SU-DHL-6 (cell line): ENCODE measurements around the gene ARPC5.

Source experiments
- H2AFZ ChIP-seq: fragments of 200-600 bp; sonication (generic); 2 replicates; pipeline ENCODE4 v1.6.1; 2014; ENCODE audit warnings: low read depth, mild to moderate bottlenecking, moderate library complexity, mixed read lengths, antibody characterized with exemption, low read length; ENCODE audit not compliant: severe bottlenecking
- H3F3A ChIP-seq: fragments of 200-600 bp; shearing (Covaris generic); 2 replicates; pipeline ENCODE4 v1.6.0; 2016; ENCODE audit warnings: antibody characterized with exemption, mild to moderate bottlenecking; ENCODE audit not compliant: insufficient read depth
- H3K27ac ChIP-seq: fragments of 200-600 bp; sonication (generic); 2 replicates; pipeline ENCODE4 v1.5.1; 2016; ENCODE audit warnings: low read depth, mild to moderate bottlenecking, low read length, moderate library complexity, mixed read lengths
- H3K27me3 ChIP-seq: fragments of 200-600 bp; sonication (generic), shearing (Covaris generic); 2 replicates; pipeline ENCODE4 v1.6.0; 2014; ENCODE audit warnings: mild to moderate bottlenecking, low read length
- H3K36me3 ChIP-seq: fragments of 200-600 bp; sonication (generic); 2 replicates; pipeline ENCODE4 v1.6.1; 2014; ENCODE audit warnings: mild to moderate bottlenecking, low read length, mixed read lengths
- H3K4me2 ChIP-seq: fragments of 300-600, 200-600 bp; shearing (Covaris generic), sonication (generic); 2 replicates; pipeline ENCODE4 v1.6.0; 2014; ENCODE audit warnings: low read length, low read depth, mild to moderate bottlenecking; ENCODE audit not compliant: poor library complexity, severe bottlenecking
- H3K4me3 ChIP-seq: fragments of 200-600 bp; sonication (generic); 2 replicates; pipeline ENCODE4 v1.5.1; 2014; ENCODE audit warnings: antibody characterized with exemption, low read length, mild to moderate bottlenecking, mixed read lengths; ENCODE audit not compliant: insufficient read depth, poor library complexity, severe bottlenecking
- H3K79me2 ChIP-seq: fragments of 200-600 bp; sonication (generic); 2 replicates; pipeline ENCODE4 v1.6.1; 2014; ENCODE audit warnings: mild to moderate bottlenecking, low read length, moderate library complexity; ENCODE audit not compliant: insufficient read depth
- H3K9ac ChIP-seq: fragments of 200-600 bp; sonication (generic); 2 replicates; pipeline ENCODE4 v1.7.0; 2014; ENCODE audit warnings: mild to moderate bottlenecking, low read length
- H3K9me2 ChIP-seq: fragments of 200-600 bp; sonication (generic); replicated peaks from 2 replicates; pipeline ENCODE4 v1.6.1; 2014; ENCODE audit warnings: low read length; ENCODE audit not compliant: insufficient read depth
- H3K9me3 ChIP-seq: fragments of 200-600 bp; sonication (generic); 2 replicates; pipeline ENCODE4 v1.6.1; 2014; ENCODE audit warnings: low read length, mixed read lengths; ENCODE audit not compliant: insufficient read depth
- H4K20me1 ChIP-seq: fragments of 200-600 bp; sonication (generic); 2 replicates; pipeline ENCODE4 v1.6.1; 2014; ENCODE audit warnings: low read depth, mild to moderate bottlenecking, antibody characterized with exemption, low read length, moderate library complexity, mixed read lengths
- EZH2phosphoT487 ChIP-seq: fragments of 200-600 bp; sonication (generic), shearing (Covaris generic); conservative IDR thresholded peaks from 2 replicates; pipeline ENCODE4 v1.6.1; 2018; ENCODE audit warnings: mild to moderate bottlenecking, antibody characterized with exemption, low read length, moderate library complexity, mixed read lengths
- TF ChIP-seq, protein P1 (sequence below): fragments of 200-600 bp; sonication (generic); IDR thresholded peaks from one replicate; pipeline ENCODE4 v1.5.1; 2017; ENCODE audit warnings: antibody characterized with exemption, mild to moderate bottlenecking, low read length, moderate library complexity; ENCODE audit not compliant: insufficient read depth, poor library complexity, severe bottlenecking

Gene ARPC5

DNA sequence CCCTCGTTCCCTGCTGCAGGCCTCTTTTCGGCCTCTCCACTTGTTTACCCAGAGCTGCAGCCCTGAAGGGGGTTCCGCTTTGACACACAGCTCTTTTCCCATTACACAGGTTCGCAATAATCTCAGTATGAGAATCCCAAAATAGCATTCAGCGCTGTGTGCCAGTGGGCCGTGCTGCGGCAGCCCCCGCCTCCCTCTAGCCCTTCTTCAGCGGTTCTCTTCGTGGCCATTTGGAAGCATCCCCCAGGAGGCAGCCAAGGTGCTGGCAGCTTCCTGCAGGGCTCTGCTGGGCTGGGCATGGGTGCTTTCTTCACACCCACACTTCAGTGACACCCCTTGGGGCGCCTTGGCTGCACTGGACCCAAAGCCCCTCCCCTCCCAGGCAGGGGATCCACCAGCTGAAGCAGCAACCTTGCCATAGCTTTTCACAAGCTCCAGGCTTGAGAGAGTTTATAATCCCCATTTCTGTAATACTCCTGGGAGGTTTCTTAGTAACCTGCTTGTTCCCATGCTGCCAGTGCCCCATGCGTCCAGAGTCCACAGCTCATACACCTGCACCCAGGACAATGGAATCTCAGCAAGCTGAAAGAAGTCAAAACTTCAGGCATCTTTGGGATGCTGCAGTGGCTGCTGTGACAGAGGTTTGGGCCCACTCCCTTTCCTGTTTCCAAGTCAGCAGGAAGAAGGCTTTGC lies 53.4 kb downstream of the ARPC5 start:
- Histone ChIP-seq H2AFZ (no peak overlapping the region), H3K9me3 (no peaks in the 10 kb centered on the region), H3F3A (no peaks in the 10 kb centered on the region)

GRCh38 chr1:183580281-183580682 lies 55.3 kb downstream of the ARPC5 start:
- H3K9me2 ChIP-seq: no peaks in the 10 kb centered on the region
- H3K9me3 ChIP-seq: no peaks in the 10 kb centered on the region
- H3K27me3 ChIP-seq: no peaks in the 10 kb centered on the region
- no peak overlapping the region for H3K4me3 ChIP-seq
- H3K9ac ChIP-seq: no peak overlapping the region
- H3F3A ChIP-seq: no peaks in the 10 kb centered on the region
- no peaks in the 10 kb centered on the region for H3K36me3 ChIP-seq
- H3K4me2 ChIP-seq: no peak overlapping the region
- H2AFZ ChIP-seq: no peak overlapping the region
- TF ChIP-seq, protein P1, sequence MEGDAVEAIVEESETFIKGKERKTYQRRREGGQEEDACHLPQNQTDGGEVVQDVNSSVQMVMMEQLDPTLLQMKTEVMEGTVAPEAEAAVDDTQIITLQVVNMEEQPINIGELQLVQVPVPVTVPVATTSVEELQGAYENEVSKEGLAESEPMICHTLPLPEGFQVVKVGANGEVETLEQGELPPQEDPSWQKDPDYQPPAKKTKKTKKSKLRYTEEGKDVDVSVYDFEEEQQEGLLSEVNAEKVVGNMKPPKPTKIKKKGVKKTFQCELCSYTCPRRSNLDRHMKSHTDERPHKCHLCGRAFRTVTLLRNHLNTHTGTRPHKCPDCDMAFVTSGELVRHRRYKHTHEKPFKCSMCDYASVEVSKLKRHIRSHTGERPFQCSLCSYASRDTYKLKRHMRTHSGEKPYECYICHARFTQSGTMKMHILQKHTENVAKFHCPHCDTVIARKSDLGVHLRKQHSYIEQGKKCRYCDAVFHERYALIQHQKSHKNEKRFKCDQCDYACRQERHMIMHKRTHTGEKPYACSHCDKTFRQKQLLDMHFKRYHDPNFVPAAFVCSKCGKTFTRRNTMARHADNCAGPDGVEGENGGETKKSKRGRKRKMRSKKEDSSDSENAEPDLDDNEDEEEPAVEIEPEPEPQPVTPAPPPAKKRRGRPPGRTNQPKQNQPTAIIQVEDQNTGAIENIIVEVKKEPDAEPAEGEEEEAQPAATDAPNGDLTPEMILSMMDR: no peak
- no peak for TF ChIP-seq EZH2phosphoT487
- no peaks in the 10 kb centered on the region for H3K79me2 ChIP-seq
- H3K27ac ChIP-seq: no peak overlapping the region
- no peaks in the 10 kb centered on the region for H4K20me1 ChIP-seq

More for the DNA sequence above, 53.4 kb downstream of the ARPC5 start:
- H3K4me2 ChIP-seq: no peak overlapping the region
- no peaks in the 10 kb centered on the region for H3K36me3 ChIP-seq
- no peaks in the 10 kb centered on the region for H3K27me3 ChIP-seq
- no peak overlapping the region for H3K4me3 ChIP-seq
- no peak overlapping the region for H3K9ac ChIP-seq
- no peak overlapping the region for H3K27ac ChIP-seq
- no peaks in the 10 kb centered on the region for H4K20me1 ChIP-seq
- no peaks in the 10 kb centered on the region for H3K79me2 ChIP-seq
- no peak for TF ChIP-seq EZH2phosphoT487
- TF ChIP-seq, protein P1: no peak
- no peaks in the 10 kb centered on the region for H3K9me2 ChIP-seq

- Histone ChIP-seq H3K4me2 (no peak overlapping the region), H3K9ac (no peak overlapping the region)
Observed at GRCh38 chr1:183578856-183579255, 56.7 kb downstream of the ARPC5 start.

DNA sequence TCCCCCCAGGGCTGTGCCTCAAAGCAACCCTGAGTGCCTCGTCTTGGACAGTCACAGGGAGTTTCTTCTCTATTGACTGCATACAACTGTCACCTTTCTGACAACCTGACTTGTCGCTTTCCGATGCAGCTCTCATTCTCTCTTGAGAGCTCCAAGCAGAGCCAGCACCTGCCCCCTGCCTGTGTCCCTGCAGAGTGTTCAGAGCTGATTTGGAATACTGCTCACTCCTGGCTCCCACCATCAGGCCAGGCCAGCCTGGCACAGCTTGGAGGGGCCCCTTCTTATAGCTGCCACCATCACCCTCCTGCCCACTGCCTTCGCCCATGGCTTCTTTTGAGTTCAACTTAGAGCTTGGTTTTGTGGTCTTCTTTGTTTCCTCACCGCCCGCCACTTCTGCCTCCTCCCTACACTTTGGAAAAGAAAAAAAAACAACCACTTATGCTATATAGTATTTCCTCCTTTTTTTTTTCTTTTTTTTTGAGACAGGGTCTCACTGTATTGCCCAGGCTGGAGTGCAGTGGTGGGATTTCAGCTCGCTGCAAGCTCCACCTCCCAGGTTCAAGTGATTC lies 57.6 kb downstream of the ARPC5 start:
- no peak overlapping the region for H3K4me2 ChIP-seq
- no peaks in the 10 kb centered on the region for H4K20me1 ChIP-seq
- H3K4me3 ChIP-seq: no peak overlapping the region
- H2AFZ ChIP-seq: no peak overlapping the region
- H3K9me3 ChIP-seq: no peaks in the 10 kb centered on the region
- no peaks in the 10 kb centered on the region for H3K36me3 ChIP-seq
- H3F3A ChIP-seq: no peaks in the 10 kb centered on the region
- H3K9me2 ChIP-seq: no peaks in the 10 kb centered on the region
- H3K27me3 ChIP-seq: no peaks in the 10 kb centered on the region
- H3K27ac ChIP-seq: no peak overlapping the region
- H3K9ac ChIP-seq: no peak overlapping the region
- TF ChIP-seq, protein P1: no peak
- no peak for TF ChIP-seq EZH2phosphoT487
- no peaks in the 10 kb centered on the region for H3K79me2 ChIP-seq

More at GRCh38 chr1:183578856-183579255, 56.7 kb downstream of the ARPC5 start:
- no peak overlapping the region for H3K27ac ChIP-seq
- H3K36me3 ChIP-seq: no peaks in the 10 kb centered on the region
- no peaks in the 10 kb centered on the region for H3F3A ChIP-seq
- no peaks in the 10 kb centered on the region for H3K9me3 ChIP-seq
- no peak for TF ChIP-seq EZH2phosphoT487
- H3K4me3 ChIP-seq: no peak overlapping the region
- H3K79me2 ChIP-seq: no peaks in the 10 kb centered on the region
- no peaks in the 10 kb centered on the region for H3K27me3 ChIP-seq
- no peak overlapping the region for H2AFZ ChIP-seq
- H3K9me2 ChIP-seq: no peaks in the 10 kb centered on the region
- H4K20me1 ChIP-seq: no peaks in the 10 kb centered on the region
